Activated T-helper 2 cell treated with anti-CD3 and anti-CD28 coated beads, Interferon-gamma antibody, Interleukin-2, Interleukin-4, amounts not matched to agents 10 μg/mL and 5 μg/mL and 100 μg/mL, durations not matched to agents 14 hours and 24 hours and 36 hours (primary cell): ENCODE data around the gene CFAP58. TPM values are rescaled to one million over a fixed set of nuclear protein-coding genes. Genes with fewer than 3 reads are reported as not detected.

Source experiments
- DNase-seq: peaks from one replicate; pipeline ENCODE4 v3.0.0; 2021; ENCODE audit warnings: low spot score
- H3K27ac Mint-ChIP-seq: one replicate; pipeline ENCODE4 v1.8.0; 2021; ENCODE audit warnings: mixed read lengths
- H3K27me3 Mint-ChIP-seq: one replicate; pipeline ENCODE4 v1.8.0; 2021; ENCODE audit warnings: low read depth, mixed read lengths
- H3K36me3 Mint-ChIP-seq: one replicate; pipeline ENCODE4 v1.8.0; 2021; ENCODE audit warnings: low read depth, mixed read lengths
- H3K4me1 Mint-ChIP-seq: one replicate; pipeline ENCODE4 v1.8.0; 2021; ENCODE audit warnings: low read depth, mixed read lengths
- H3K4me3 Mint-ChIP-seq: one replicate; pipeline ENCODE4 v1.8.0; 2021; ENCODE audit warnings: low read depth, mild to moderate bottlenecking, moderate library complexity, mixed read lengths
- H3K9me3 Mint-ChIP-seq: one replicate; pipeline ENCODE4 v1.8.0; 2021; ENCODE audit warnings: mixed read lengths
- intact Hi-C: fragments of 100-400 bp; cut with micrococcal nuclease; formaldehyde crosslinking; loops from one replicate; pipeline ENCODE4 v1.15.1; 2023
- total RNA-seq: library from RNA; stranded (reverse); gene quantifications from 2 replicates; pipeline ENCODE4 v1.2.3, GENCODE V29; 2022

The CFAP58 gene
- total RNA-seq: 0.57 and 1.1 TPM in 2 replicates

- Mint-ChIP-seq H3K4me3 (peak within 1 kb of the TSS; percentile 64), H3K9me3 (no peaks in the 10 kb centered on the region), H3K4me1 (peaks cover 13% of the 10 kb centered on the region), H3K27ac (peak within 1 kb of the TSS; percentile 56), H3K27me3 (no peaks in the 10 kb centered on the region), H3K36me3 (no peaks in the 10 kb centered on the region)
- intact Hi-C loops: loop anchor here (1.0 kb wide), 1 partner anchor 84 kb away; the partner anchor contains the start of gene GSTO2
- peak; percentile 87 for DNase-seq
Observed at GRCh38 chr10:104353325-104354048, at the start of gene CFAP58. TSS of gene CFAP58 (plus strand) at chr10:104353833. CDS start at chr10:104353898, 65 bp downstream.

- no peaks in the 10 kb centered on the region for H3K27me3 Mint-ChIP-seq
- no peak for DNase-seq
- H3K27ac Mint-ChIP-seq: no peak overlapping the region
- H3K4me1 Mint-ChIP-seq: peaks cover 57% of the 10 kb centered on the region
- H3K9me3 Mint-ChIP-seq: peaks cover 17% of the 10 kb centered on the region
- H3K36me3 Mint-ChIP-seq: peaks cover 26% of the 10 kb centered on the region
- intact Hi-C loops: no loop called here
- H3K4me3 Mint-ChIP-seq: no peak overlapping the region
Observed at GRCh38 chr10:104304356-104304745, 49.3 kb upstream of the CFAP58 start.

GRCh38 chr10:104304927-104305326, 48.7 kb upstream of the CFAP58 start:
- Mint-ChIP-seq H3K4me3 (no peak overlapping the region), H3K27ac (no peak overlapping the region), H3K36me3 (peaks cover 32% of the 10 kb centered on the region), H3K4me1 (peaks cover 51% of the 10 kb centered on the region), H3K27me3 (no peaks in the 10 kb centered on the region), H3K9me3 (peaks cover 17% of the 10 kb centered on the region)
- no peak for DNase-seq
- intact Hi-C loops: loop anchor here (1.0 kb wide), 3 partner anchors 14 to 45 kb away; no protein-coding TSS in a partner anchor

- peaks cover 35% of the 10 kb centered on the region for H3K36me3 Mint-ChIP-seq
- intact Hi-C loops: no loop called here
- no peaks in the 10 kb centered on the region for H3K27me3 Mint-ChIP-seq
- H3K9me3 Mint-ChIP-seq: peaks cover 13% of the 10 kb centered on the region
- H3K4me1 Mint-ChIP-seq: peaks cover 42% of the 10 kb centered on the region
- no peak overlapping the region for H3K27ac Mint-ChIP-seq
- H3K4me3 Mint-ChIP-seq: no peak overlapping the region
- DNase-seq: no peak
Observed at GRCh38 chr10:104306897-104307296, 46.7 kb upstream of the CFAP58 start.

GRCh38 chr10:104307576-104308438, 45.8 kb upstream of the CFAP58 start:
- intact Hi-C loops: loop anchor here (1.0 kb wide), 1 partner anchor 29 kb away; no protein-coding TSS in a partner anchor
- DNase-seq: no peak
- H3K27me3 Mint-ChIP-seq: no peaks in the 10 kb centered on the region
- H3K27ac Mint-ChIP-seq: peak overlapping the region; percentile 67
- peaks cover 42% of the 10 kb centered on the region for H3K4me1 Mint-ChIP-seq
- no peak overlapping the region for H3K4me3 Mint-ChIP-seq
- peaks cover 5% of the 10 kb centered on the region for H3K9me3 Mint-ChIP-seq
- H3K36me3 Mint-ChIP-seq: peaks cover 40% of the 10 kb centered on the region

GRCh38 chr10:104308439-104308903, 45.2 kb upstream of the CFAP58 start:
- no peak for DNase-seq
- Mint-ChIP-seq H3K4me1 (peaks cover 38% of the 10 kb centered on the region), H3K4me3 (peak overlapping the region; percentile 6), H3K27ac (peak overlapping the region; percentile 67), H3K9me3 (no peaks in the 10 kb centered on the region), H3K36me3 (peaks cover 41% of the 10 kb centered on the region), H3K27me3 (no peaks in the 10 kb centered on the region)
- intact Hi-C loops: loop anchor here (1.0 kb wide), 1 partner anchor 29 kb away; no protein-coding TSS in a partner anchor

GRCh38 chr10:104309980-104310978, 43.4 kb upstream of the CFAP58 start:
- H3K36me3 Mint-ChIP-seq: peaks cover 49% of the 10 kb centered on the region
- intact Hi-C loops: no loop called here
- DNase-seq: no peak
- no peak overlapping the region for H3K4me3 Mint-ChIP-seq
- H3K4me1 Mint-ChIP-seq: peaks cover 32% of the 10 kb centered on the region
- H3K9me3 Mint-ChIP-seq: no peaks in the 10 kb centered on the region
- no peaks in the 10 kb centered on the region for H3K27me3 Mint-ChIP-seq
- H3K27ac Mint-ChIP-seq: no peak overlapping the region

- H3K4me3 Mint-ChIP-seq: no peak overlapping the region
- DNase-seq: no peak
- no peaks in the 10 kb centered on the region for H3K9me3 Mint-ChIP-seq
- intact Hi-C loops: no loop called here
- H3K36me3 Mint-ChIP-seq: peaks cover 54% of the 10 kb centered on the region
- H3K27ac Mint-ChIP-seq: no peak overlapping the region
- no peaks in the 10 kb centered on the region for H3K27me3 Mint-ChIP-seq
- peaks cover 26% of the 10 kb centered on the region for H3K4me1 Mint-ChIP-seq
Observed at GRCh38 chr10:104311184-104311720, 42.4 kb upstream of the CFAP58 start.

- H3K4me1 Mint-ChIP-seq: peaks cover 21% of the 10 kb centered on the region
- peaks cover 47% of the 10 kb centered on the region for H3K36me3 Mint-ChIP-seq
- H3K9me3 Mint-ChIP-seq: no peaks in the 10 kb centered on the region
- H3K27ac Mint-ChIP-seq: no peak overlapping the region
- no peaks in the 10 kb centered on the region for H3K27me3 Mint-ChIP-seq
- DNase-seq: no peak
- no peak overlapping the region for H3K4me3 Mint-ChIP-seq
- intact Hi-C loops: no loop called here
Observed at GRCh38 chr10:104314591-104315485, 38.8 kb upstream of the CFAP58 start.

GRCh38 chr10:104315486-104315921, 38.1 kb upstream of the CFAP58 start:
- Mint-ChIP-seq H3K9me3 (no peaks in the 10 kb centered on the region), H3K27me3 (no peaks in the 10 kb centered on the region), H3K36me3 (peaks cover 41% of the 10 kb centered on the region), H3K4me1 (peaks cover 20% of the 10 kb centered on the region), H3K4me3 (no peak overlapping the region), H3K27ac (no peak overlapping the region)
- no peak for DNase-seq
- intact Hi-C loops: no loop called here
